ENCODE measurements around the gene GLYR1.

GLYR1 gene

GRCh38 chr16:4879049-4879448, 32.0 kb upstream of the GLYR1 start:
- no peak for DNase-seq

DNA sequence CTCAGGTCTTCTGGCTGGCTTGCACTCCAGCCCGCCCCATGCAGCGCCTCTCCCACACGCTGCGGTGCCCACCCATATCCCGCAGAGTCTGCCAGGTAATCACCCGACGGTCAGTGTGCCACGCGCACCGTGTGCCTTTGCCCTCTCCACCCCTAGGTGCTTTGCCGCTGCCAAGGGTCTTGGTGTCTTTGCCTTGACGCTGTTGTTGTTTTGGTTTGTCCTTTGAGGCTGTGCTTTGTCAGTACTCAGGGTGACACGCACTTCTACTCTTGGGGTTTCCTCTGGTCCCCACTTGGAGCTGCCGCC, 30.2 kb upstream of the GLYR1 start:
- DNase-seq, result no peak

DNA sequence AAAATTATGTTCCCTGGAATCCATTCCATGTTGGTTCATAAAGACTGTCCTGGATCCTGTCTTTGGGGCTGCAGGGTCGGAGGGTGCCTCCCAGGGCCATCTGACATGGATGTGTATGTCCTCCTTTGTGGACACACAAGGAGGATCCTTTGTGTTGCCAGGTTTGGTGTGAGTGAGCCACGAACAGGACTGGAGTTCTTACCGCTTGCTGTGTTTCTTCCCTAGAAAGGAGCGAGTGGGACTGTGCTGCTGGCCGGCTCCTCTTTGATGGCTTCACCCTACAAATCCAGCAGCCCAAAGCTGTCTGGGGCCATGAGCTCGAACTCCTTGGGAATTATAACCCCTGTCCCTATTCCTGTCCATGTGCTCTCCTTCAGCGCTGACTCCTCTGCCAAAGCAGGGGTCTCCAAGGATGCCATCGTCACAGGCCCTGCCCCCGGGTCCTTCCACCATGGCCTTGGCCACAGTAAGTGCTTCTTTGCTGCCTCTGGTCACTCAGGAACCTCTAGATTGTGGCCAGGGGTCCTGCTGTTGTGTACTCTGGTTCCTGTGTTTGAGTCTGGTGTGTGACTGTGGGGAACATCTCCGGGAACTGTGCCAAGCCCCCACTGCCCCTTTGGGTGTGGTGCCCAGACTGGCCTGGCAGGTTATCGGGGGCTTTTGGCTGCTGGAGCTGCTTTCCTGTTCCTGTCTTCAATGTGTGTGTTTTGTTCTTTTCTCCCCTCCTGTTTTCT, 29.7 kb upstream of the GLYR1 start:
- no peak for DNase-seq

DNA sequence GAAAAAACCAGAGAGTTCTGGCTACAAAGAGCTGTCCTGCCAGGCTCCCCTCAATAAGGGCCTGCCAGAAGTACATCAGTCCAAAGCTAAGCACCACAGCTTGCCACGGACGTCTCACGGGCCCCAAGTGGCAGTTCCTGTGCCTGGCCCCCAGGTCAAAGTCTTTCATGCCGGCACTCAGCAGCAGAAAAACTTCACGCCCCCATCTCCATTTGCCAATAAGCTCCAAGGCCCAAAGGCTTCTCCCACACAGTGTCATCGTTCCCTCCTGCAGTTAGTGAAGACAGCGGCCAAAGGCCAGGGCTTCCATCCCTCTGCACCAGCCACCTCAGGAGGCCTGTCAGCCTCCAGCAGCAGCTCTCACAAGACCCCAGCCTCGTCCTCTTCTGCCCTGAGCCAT, 27.6 kb upstream of the GLYR1 start:
- DNase-seq, result no peak

DNA sequence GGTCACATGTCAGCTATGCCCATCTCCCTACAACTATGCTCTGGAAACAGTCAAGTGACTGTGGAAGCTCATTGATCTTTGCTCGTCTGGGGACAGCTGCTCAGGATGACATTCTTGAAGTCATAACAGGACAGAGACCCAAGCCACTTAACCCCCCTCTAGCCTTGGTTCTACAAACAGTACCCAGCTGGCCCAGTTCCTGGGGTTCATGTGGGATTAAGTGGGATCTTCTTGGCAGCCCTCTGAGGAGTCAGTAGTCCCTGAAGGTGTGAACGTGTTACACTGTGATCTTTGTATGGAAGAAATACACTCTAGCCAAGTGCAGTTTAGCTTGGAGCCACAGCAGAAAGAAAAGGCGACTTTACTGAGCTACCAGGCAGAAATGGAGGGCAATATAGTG, 26.0 kb upstream of the GLYR1 start:
- no peak for DNase-seq

DNA sequence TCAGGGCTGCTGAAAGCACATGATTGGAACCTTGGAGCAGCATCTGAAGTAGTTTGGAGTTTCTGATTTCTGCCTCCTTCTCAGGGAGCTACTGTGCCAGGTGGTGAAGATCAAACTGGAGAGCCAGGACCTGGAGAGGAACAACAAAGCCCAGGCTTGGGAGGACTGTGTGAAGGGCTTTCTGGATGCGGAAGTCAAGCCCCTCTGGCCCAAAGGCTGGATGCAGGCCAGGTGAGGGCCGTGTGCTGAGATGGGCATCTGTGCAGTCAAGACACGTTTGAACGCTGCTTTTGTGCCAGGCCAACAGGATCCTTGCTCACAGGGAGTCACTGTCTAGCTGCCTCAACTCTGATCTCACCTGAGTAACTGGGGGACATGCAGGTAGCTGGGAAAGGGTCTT, 24.0 kb upstream of the GLYR1 start:
- DNase-seq, result no peak

GRCh38 chr16:4870138-4870671, 23.1 kb upstream of the GLYR1 start:
- DNase-seq, result no peak

DNA sequence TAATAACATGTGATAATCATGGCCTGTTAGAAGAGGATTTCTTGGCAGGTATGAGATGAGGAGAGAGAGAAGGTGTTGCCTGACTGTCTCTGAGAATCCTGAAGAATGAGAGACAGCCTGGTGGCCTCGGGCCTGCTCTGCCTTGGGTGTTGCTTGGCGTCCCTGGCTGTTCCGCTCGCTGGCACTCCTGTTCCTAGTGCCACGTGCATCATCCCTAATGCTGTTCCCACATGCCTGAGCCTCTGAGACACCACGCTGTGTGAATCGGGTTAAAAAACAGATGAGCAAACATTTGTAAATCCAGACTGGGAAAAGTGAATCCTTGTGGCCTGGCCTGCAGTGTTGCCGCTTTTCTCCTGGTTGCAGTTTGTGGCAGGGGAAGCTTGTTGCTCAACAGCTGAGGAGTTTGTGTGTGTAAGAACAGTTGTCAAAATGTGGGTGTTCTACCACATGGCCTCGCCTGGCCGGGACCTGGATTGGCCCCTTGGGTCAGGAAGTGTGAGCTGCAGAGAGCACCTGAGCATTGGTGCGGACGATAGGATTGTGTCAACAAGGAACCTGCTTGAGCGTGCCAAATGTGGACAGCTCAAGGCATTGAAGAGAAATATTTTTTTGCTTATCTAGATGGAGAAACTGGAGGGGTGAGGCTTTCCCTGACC, 22.2 kb upstream of the GLYR1 start:
- no peak for DNase-seq

- no peak for DNase-seq
Measured at GRCh38 chr16:4868535-4868934, 21.4 kb upstream of the GLYR1 start.

GRCh38 chr16:4868026-4868425, 20.9 kb upstream of the GLYR1 start:
- no peak for DNase-seq

DNA sequence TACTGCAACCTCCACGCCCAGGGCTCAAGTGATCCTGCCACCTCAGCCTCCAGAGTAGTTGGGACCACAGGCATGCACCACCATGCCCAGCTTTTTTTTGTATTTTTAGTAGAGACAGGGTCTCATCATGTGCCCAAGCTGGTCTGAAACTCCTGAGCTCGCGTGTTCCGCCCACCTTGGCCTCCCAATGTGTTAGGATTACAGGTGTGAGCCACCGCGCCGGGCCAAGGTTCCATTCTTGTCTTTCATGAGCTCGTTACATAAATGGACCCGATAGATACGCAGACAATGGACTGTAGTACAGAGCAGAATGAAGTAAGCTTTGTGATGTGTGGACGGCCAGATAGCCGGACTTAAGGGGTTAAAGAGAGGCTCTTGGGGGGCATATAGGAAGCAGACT, 19.5 kb upstream of the GLYR1 start:
- no peak for DNase-seq

DNA sequence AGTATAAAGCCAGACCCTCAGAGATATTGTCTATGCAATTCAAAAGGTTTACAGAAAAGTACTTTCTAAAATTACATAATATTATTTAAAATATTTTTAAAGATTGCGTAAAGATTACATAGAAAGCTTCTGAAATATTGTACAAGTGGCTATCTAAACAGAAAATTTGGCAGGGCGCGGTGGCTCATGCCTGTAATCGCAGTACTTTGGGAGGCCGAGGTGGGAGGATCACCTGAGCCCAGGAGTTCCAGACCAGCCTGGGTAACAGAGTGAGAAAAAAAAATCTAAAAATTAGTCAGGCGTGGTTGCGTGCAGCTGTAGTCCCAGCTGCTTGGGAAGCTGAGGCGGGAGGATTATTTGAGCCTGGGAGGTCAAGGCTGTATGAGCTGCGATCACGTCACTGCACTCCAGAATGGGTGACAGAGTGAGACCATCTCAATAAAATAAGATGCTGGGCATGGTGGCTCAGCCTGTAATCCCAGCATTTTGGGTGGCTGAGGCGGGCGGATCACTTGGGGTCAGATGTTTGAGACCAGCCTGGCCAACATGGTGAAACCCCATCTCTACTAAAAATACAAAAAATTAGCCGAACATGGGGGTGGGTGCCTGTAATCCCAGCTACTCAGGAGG, 18.3 kb upstream of the GLYR1 start:
- no peak for DNase-seq

- no peak for DNase-seq
Measured at GRCh38 chr16:4864728-4865127, 17.6 kb upstream of the GLYR1 start.

DNA sequence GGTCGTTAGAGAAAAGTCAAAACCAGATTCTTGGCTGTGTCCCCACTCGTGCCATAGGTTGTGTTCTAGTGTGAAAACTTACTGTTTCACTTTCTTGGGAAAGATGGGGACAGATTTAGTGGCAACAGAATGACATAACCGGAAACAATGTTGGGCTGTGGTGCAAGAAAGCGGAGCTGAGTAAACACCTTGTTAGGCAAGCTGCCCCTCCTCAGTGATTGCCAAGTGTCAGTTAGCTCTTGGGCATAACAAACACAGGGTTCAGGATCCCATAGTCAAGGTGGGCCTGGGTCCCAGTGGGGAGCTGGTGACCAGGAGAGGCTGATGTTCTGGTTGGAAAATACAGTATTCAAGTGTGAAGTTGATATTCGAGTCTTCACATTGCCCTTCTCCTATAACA, 15.6 kb upstream of the GLYR1 start:
- DNase-seq, result peak in 1 of 5 experiments; percentile 75

DNA sequence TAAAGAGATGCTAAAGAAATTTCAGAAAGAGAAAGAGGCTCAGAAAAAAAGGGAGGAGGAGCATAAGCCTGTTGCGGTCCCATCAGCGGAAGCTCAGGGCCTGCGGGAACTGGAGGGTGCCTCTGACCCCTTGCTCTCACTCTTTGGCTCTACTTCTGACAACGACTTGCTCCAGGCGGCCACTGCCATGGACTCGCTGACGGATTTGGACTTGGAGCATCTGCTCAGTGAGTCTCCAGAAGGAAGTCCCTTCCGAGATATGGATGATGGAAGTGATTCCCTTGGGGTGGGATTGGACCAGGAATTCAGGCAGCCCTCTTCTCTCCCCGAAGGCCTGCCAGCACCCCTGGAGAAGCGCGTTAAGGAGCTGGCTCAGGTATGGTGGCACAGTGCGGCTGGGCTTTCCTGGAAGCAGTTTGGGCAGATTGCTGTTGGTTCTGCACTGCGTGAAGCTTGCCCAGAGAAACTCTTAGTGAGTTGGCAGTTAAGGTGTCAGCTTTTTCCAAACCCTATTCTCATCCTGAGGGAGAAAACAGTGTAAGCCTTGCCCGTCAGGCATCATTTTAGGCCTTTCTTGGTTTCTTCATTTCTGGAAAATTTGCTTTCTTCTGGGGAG, 13.7 kb upstream of the GLYR1 start:
- no peak for DNase-seq

DNA sequence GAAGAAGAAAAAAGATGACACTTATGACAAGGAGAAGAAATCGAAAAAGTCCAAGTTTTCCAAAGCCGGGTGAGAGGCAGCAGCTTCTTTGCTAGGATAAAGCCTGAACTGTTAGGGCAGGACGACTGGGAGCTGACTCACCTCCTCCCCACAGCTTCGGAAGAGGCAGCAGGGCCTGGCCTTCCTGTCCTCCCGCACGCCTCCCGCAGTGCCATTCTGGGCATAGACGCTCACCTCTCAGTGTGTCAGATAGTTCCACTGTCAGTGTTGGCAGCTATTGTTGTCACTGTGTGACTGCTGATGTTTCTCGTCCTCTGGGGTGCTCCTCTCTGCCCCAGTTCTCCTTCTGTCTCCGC, 12.8 kb upstream of the GLYR1 start:
- DNase-seq, result no peak

DNA sequence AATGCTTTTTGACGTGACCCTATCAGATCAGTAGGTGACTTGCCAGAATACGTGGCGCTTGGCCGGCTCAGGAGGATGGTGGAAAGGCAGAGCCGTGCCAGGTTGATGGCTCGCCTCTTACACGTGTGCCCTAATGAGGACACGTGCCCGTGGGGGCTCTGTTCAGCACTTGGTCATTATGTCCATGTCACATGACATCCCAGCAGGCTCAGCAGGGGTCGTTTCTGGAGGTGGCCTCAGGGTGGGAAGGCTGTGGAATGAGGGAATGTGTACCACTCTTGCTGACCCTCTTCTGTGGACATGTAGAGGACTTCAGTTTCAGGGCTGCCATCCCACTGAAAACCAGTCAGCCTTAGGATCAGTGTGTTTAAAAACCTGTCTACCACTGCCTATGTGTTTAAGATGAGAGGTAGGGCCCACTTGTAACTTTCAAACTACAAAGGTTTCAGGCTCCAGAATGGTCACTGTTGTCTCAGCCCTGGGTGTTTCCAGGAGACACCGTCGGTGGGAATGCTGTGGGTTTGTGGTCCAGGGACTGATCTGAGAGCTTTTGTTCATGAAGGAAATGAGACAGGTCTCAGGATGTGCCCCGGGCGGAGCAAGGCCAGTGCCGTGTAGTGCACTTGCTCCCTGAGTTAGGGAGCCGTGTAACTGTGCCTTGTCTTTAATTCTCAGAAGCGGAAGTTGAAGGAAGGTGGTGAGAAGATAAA, 12.3 kb upstream of the GLYR1 start:
- DNase-seq, result no peak

- no peak for DNase-seq
Measured at GRCh38 chr16:4855804-4856203, 8.7 kb upstream of the GLYR1 start.

DNA sequence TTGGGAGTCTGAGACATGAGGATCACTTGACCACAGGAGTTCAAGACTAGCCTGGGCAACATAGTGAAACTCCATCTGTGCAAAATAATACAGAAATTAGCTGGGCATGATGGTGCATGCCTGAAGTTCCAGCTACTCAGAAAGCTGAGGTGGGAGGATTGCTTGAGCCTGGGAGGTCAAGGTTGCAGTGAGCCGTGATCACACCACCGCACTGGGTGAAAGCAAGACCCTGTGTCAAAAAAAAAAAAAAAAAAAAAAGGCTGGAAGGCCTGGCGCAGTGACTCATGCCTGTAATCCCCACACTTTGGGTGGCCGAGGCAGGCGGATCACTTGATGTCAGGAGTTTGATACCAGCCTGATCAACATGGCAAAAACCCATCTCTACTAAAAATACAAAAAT, 8.3 kb upstream of the GLYR1 start:
- DNase-seq, result no peak

DNA sequence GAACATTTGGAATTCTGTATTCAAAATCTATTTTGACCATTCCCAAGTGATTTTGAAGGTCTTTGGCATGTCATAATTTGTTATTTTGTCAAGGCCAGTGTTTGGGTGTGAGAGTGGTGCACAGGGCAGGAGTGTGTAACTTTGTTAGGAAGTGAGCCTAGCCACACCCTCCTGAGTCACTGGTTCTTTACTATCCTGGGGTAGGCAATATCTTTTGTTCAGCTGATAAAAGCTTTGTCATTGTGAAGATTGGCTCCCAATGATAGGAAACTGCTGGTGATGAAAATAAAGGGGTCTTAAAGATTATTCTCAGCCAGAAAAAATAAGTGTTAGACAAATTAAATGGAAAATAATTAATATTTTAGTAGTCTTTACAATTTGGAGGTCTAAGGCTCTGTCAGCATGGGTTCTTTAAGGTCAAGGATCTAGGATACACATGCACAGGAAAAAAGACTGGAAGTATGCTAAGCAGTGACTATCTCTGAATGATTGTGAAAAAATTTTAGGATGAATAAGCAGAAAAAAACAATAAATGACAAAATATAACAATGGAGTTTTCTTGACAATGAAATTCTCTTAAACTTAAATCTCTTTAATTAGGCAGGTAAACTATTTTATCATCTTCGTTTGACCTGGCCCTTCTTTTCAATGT, 5.3 kb upstream of the GLYR1 start:
- DNase-seq, result no peak

DNA sequence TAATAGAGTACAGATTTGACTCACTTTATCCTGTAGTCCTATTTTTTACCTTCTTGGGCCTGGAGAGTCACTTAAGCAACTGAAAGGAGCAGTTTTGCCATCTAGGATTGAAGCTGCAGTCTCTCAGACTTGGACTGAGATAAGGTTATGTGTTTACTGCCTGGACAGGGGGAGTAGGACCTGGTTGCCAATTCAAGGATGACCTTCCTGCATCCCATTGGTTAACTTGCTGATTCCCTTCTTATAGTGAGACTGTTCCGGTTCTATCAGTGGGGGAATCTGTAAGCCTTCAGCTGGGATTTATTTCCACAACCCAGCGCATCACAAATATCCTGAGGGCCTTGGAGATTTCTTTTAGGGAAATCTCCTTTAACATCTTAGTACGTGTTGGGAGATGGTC, 3.1 kb upstream of the GLYR1 start:
- no peak for DNase-seq

GRCh38 chr16:4847774-4848587, 893 bp upstream of the GLYR1 start:
- peak in 4 of 5 experiments; percentile 5 to 57 (median 16) for DNase-seq
